ENCODE data around the gene TRIM7. TPM values are rescaled to one million over a fixed set of nuclear protein-coding genes. Genes with fewer than 3 reads are reported as not detected.
"Not testable (repeated sequence)": the region's sequence is repeated elsewhere in the genome, so short reads cannot be mapped to it uniquely, and the experiment has no call there.

Gene TRIM7
- total RNA-seq, 1 experiment from 2014 or later: 9.0 TPM

GRCh38 chr5:181167814-181168488, 37.0 kb downstream of the TRIM7 start:
- DNase-seq: peak; percentile 49 to 66

GRCh38 chr5:181166812-181167733, 37.9 kb downstream of the TRIM7 start:
- no peak overlapping the region for H3K27ac ChIP-seq
- H3K9me3 ChIP-seq (replicated peaks): no peaks in the 10 kb centered on the region
- H3K4me3 ChIP-seq: no peak overlapping the region
- H3K27me3 ChIP-seq: no peaks in the 10 kb centered on the region; the same call in 1 of the 2 replicates
- H3K4me1 ChIP-seq: no peaks in the 10 kb centered on the region; the same call in 1 of the 2 replicates
- no peak for DNase-seq
- no peaks in the 10 kb centered on the region for H3K36me3 ChIP-seq

More at GRCh38 chr5:181167814-181168488, 37.0 kb downstream of the TRIM7 start:
- no peaks in the 10 kb centered on the region for H3K4me1 ChIP-seq
- no peaks in the 10 kb centered on the region; the same call in 1 of the 2 replicates for H3K27me3 ChIP-seq
- H3K4me3 ChIP-seq: no peak overlapping the region
- H3K36me3 ChIP-seq: no peaks in the 10 kb centered on the region
- no peaks in the 10 kb centered on the region for H3K9me3 ChIP-seq (replicated peaks)
- no peak overlapping the region for H3K27ac ChIP-seq

GRCh38 chr5:181164076-181164952, 40.7 kb downstream of the TRIM7 start:
- no peaks in the 10 kb centered on the region for H3K27me3 ChIP-seq
- H3K4me3 ChIP-seq: no peak overlapping the region
- H3K9me3 ChIP-seq (replicated peaks): no peaks in the 10 kb centered on the region
- DNase-seq: peak in 1 of 2 experiments; percentile 33
- H3K4me1 ChIP-seq: peaks cover 11% of the 10 kb centered on the region
- no peak overlapping the region for H3K27ac ChIP-seq
- H3K36me3 ChIP-seq: no peaks in the 10 kb centered on the region

GRCh38 chr5:181163487-181164075, 41.4 kb downstream of the TRIM7 start:
- H3K9me3 ChIP-seq (replicated peaks): no peaks in the 10 kb centered on the region
- no peaks in the 10 kb centered on the region for H3K27me3 ChIP-seq
- H3K4me1 ChIP-seq: peaks cover 11% of the 10 kb centered on the region
- no peak overlapping the region for H3K4me3 ChIP-seq
- no peaks in the 10 kb centered on the region for H3K36me3 ChIP-seq
- no peak for DNase-seq
- no peak overlapping the region for H3K27ac ChIP-seq

- Histone ChIP-seq H3K4me3 (peak overlapping the region; percentile 53), H3K36me3 (no peaks in the 10 kb centered on the region), H3K27me3 (no peaks in the 10 kb centered on the region), H3K4me1 (peaks cover 11% of the 10 kb centered on the region), H3K9me3 (replicated peaks) (no peaks in the 10 kb centered on the region), H3K27ac (peak overlapping the region; percentile 24)
- DNase-seq: no peak
Measured at GRCh38 chr5:181161534-181162175, 43.3 kb downstream of the TRIM7 start.

GRCh38 chr5:181160755-181161533, 44.1 kb downstream of the TRIM7 start:
- peak overlapping the region; percentile 24 for H3K27ac ChIP-seq

GRCh38 chr5:181160152-181160754, 44.7 kb downstream of the TRIM7 start:
- Histone ChIP-seq H3K9me3 (replicated peaks) (no peaks in the 10 kb centered on the region), H3K36me3 (no peaks in the 10 kb centered on the region), H3K4me3 (peak overlapping the region; percentile 67), H3K4me1 (peaks cover 11% of the 10 kb centered on the region), H3K27ac (peak overlapping the region; percentile 62), H3K27me3 (no peaks in the 10 kb centered on the region)
- DNase-seq: peak; percentile 75 to 77

More at GRCh38 chr5:181160755-181161533, 44.1 kb downstream of the TRIM7 start:
- peak; percentile 80 to 87 for DNase-seq
- not testable (repeated sequence) for H3K9me3 ChIP-seq (replicated peaks); H3K36me3 ChIP-seq; H3K27me3 ChIP-seq
- Histone ChIP-seq H3K4me3 (peak overlapping the region; percentile 67), H3K4me1 (peaks cover 11% of the 10 kb centered on the region)

- H3K27ac ChIP-seq: no peak overlapping the region
- peak; percentile 85 to 95 for DNase-seq
- no peaks in the 10 kb centered on the region for H3K36me3 ChIP-seq
- H3K9me3 ChIP-seq (replicated peaks): no peaks in the 10 kb centered on the region
- H3K4me1 ChIP-seq: peaks cover 11% of the 10 kb centered on the region
- H3K27me3 ChIP-seq: no peaks in the 10 kb centered on the region
- peak overlapping the region; percentile 67 for H3K4me3 ChIP-seq
Measured at GRCh38 chr5:181159286-181160151, 45.5 kb downstream of the TRIM7 start.

GRCh38 chr5:181158869-181159268, 46.1 kb downstream of the TRIM7 start:
- peaks cover 11% of the 10 kb centered on the region for H3K4me1 ChIP-seq
- H3K36me3 ChIP-seq: no peaks in the 10 kb centered on the region
- no peak overlapping the region for H3K4me3 ChIP-seq
- no peaks in the 10 kb centered on the region for H3K27me3 ChIP-seq
- no peak overlapping the region for H3K27ac ChIP-seq
- no peak for DNase-seq
- no peaks in the 10 kb centered on the region for H3K9me3 ChIP-seq (replicated peaks)

- Histone ChIP-seq H3K27ac (no peak overlapping the region), H3K4me1 (peaks cover 11% of the 10 kb centered on the region), H3K36me3 (no peaks in the 10 kb centered on the region), H3K4me3 (no peak overlapping the region), H3K27me3 (no peaks in the 10 kb centered on the region), H3K9me3 (replicated peaks) (no peaks in the 10 kb centered on the region)
- no peak for DNase-seq
Measured at GRCh38 chr5:181156758-181157157, 48.2 kb downstream of the TRIM7 start.

- Histone ChIP-seq H3K9me3 (replicated peaks) (no peaks in the 10 kb centered on the region), H3K4me3 (no peak overlapping the region), H3K27me3 (peaks cover 9% of the 10 kb centered on the region), H3K4me1 (no peaks in the 10 kb centered on the region), H3K27ac (no peak overlapping the region), H3K36me3 (no peaks in the 10 kb centered on the region)
- no peak for DNase-seq
Measured at GRCh38 chr5:181153814-181154213, 51.2 kb downstream of the TRIM7 start.

- no peaks in the 10 kb centered on the region for H3K36me3 ChIP-seq
- peaks cover 14% of the 10 kb centered on the region for H3K27me3 ChIP-seq
- DNase-seq: no peak
- no peaks in the 10 kb centered on the region for H3K4me1 ChIP-seq
- H3K9me3 ChIP-seq (replicated peaks): no peaks in the 10 kb centered on the region
- H3K27ac ChIP-seq: no peak overlapping the region
- H3K4me3 ChIP-seq: no peak overlapping the region
Measured at GRCh38 chr5:181152406-181152805, 52.6 kb downstream of the TRIM7 start.
